ENCODE data around the gene OVCA2.

The OVCA2 gene

GRCh38 chr17:2034806-2035540 is 6.8 kb upstream of the OVCA2 start:
- DNase-seq, result no peak

GRCh38 chr17:2035541-2036488 is 6.0 kb upstream of the OVCA2 start:
- DNase-seq, result no peak

GRCh38 chr17:2037155-2037554 is 4.7 kb upstream of the OVCA2 start:
- no peak for DNase-seq

GRCh38 chr17:2040219-2040827 is 1.5 kb upstream of the OVCA2 start:
- DNase-seq, result no peak

GRCh38 chr17:2040942-2041560 is 771 bp upstream of the OVCA2 start:
- DNase-seq, result no peak

- DNase-seq, result peak; percentile 31 to 54
Observed at GRCh38 chr17:2042390-2042847, 597 bp downstream of the OVCA2 start.

GRCh38 chr17:2042933-2043332 is 1.1 kb downstream of the OVCA2 start:
- DNase-seq, result no peak

- no peak for DNase-seq
Observed at GRCh38 chr17:2043785-2044184, 2.0 kb downstream of the OVCA2 start.

- no peak for DNase-seq
Observed at GRCh38 chr17:2044263-2044894, 2.6 kb downstream of the OVCA2 start.

GRCh38 chr17:2047590-2047989 is 5.8 kb downstream of the OVCA2 start:
- no peak for DNase-seq

- DNase-seq, result no peak
Observed at GRCh38 chr17:2048805-2049204, 7.0 kb downstream of the OVCA2 start.

GRCh38 chr17:2049333-2050299 is 7.8 kb downstream of the OVCA2 start:
- peak; percentile 81 to 88 for DNase-seq

- DNase-seq, result peak; percentile 80 to 89
Observed at GRCh38 chr17:2050300-2051060, 8.7 kb downstream of the OVCA2 start.

GRCh38 chr17:2051061-2051932 is 9.5 kb downstream of the OVCA2 start:
- peak; percentile 23 to 37 for DNase-seq

GRCh38 chr17:2051933-2052559 is 10.2 kb downstream of the OVCA2 start:
- no peak for DNase-seq

GRCh38 chr17:2053380-2054261 is 11.8 kb downstream of the OVCA2 start:
- peak; percentile 56 to 74 for DNase-seq

- DNase-seq, result peak in 1 of 2 experiments; percentile 43
Observed at GRCh38 chr17:2054262-2054511, 12.4 kb downstream of the OVCA2 start.

Measured in NCI-H1930 (cell line).